SK-N-SH (cell line): ENCODE data around the gene DYNC1H1. TPM values are rescaled to one million over a fixed set of nuclear protein-coding genes. Genes with fewer than 3 reads are reported as not detected.

Experiments
- CTCF ChIA-PET: fragments of 300-600, 350-600 bp; formaldehyde crosslinking; extraction: SDS; loops from one replicate; lab custom pipeline; 2021; lab: Yijun Ruan, JAX
- POLR2A ChIA-PET: fragments of 350-600 bp; sonication (Branson Sonifier 250); formaldehyde crosslinking; extraction: SDS; loops from one replicate; lab custom pipeline; 2020; ENCODE audit warnings: antibody characterized with exemption, inconsistent platforms; lab: Yijun Ruan, JAX
- DNase-seq: peaks from one replicate; pipeline ENCODE4 v3.0.0; 2012
- H2AFZ ChIP-seq: fragments of 200-600 bp; sonication (generic); 2 replicates; pipeline ENCODE4 v1.8.1; 2016; ENCODE audit warnings: antibody characterized with exemption, mild to moderate bottlenecking, low read depth
- H3F3A ChIP-seq: fragments of 200-600 bp; sonication (generic); replicated peaks from 2 replicates; pipeline ENCODE3; 2016; ENCODE audit warnings: antibody characterized with exemption, mild to moderate bottlenecking; ENCODE audit not compliant: insufficient read depth
- H3K27ac ChIP-seq, 2 experiments: fragments of 200-500 bp in 1 of 2; fragments of 200-600 bp in 1 of 2; sonication (Bioruptor generic) in 1 of 2; sonication (generic), shearing (Covaris generic) in 1 of 2; 2 replicates each; pipeline versions ENCODE4 v1.5.1 to v1.6.1; 2014 to 2016; ENCODE audit warnings: low read depth in 2 of 2, inconsistent platforms in 1 of 2, low read length in 1 of 2, mild to moderate bottlenecking in 1 of 2, mixed read lengths in 1 of 2
- H3K27me3 ChIP-seq: fragments of 200-600 bp; sonication (generic), shearing (Covaris generic); 2 replicates; pipeline ENCODE4 v1.6.1; 2016; ENCODE audit warnings: mixed run types; ENCODE audit not compliant: insufficient read depth
- H3K36me3 ChIP-seq, 2 experiments: fragments of 200-500 bp in 1 of 2; fragments of 200-600 bp in 1 of 2; sonication (Bioruptor generic) in 1 of 2; sonication (generic) in 1 of 2; replicated peaks in 1 of 2; 2 replicates each; pipeline versions ENCODE3 to v1.5.1; 2014 to 2016; ENCODE audit warnings: low read length in 1 of 2, mild to moderate bottlenecking in 1 of 2; ENCODE audit not compliant: insufficient read depth in 2 of 2, control insufficient read depth in 1 of 2
- H3K4me1 ChIP-seq, 2 experiments: fragments of 200-500 bp in 1 of 2; fragments of 200-600 bp in 1 of 2; sonication (Bioruptor generic) in 1 of 2; sonication (generic), shearing (Covaris generic) in 1 of 2; 2 replicates each; pipeline versions ENCODE4 v1.5.1 to v1.6.1; 2014 to 2016; ENCODE audit warnings: low read depth in 1 of 2, low read length in 1 of 2, mixed run types in 1 of 2; ENCODE audit not compliant: insufficient read depth in 2 of 2, control insufficient read depth in 1 of 2
- H3K4me2 ChIP-seq: fragments of 200-600 bp; sonication (generic), shearing (Covaris generic); 2 replicates; pipeline ENCODE4 v1.6.1; 2017; ENCODE audit warnings: mixed run types
- H3K4me3 ChIP-seq, 2 experiments: fragments of 200-500 bp in 1 of 2; fragments of 200-600 bp in 1 of 2; sonication (Bioruptor generic) in 1 of 2; sonication (generic), shearing (Covaris generic) in 1 of 2; 2 replicates each; pipeline versions ENCODE4 v1.5.1 to v1.8.1; 2014 to 2016; ENCODE audit warnings: low read depth in 2 of 2, inconsistent platforms in 1 of 2, low read length in 1 of 2, mild to moderate bottlenecking in 1 of 2, mixed read lengths in 1 of 2, moderate library complexity in 1 of 2
- H3K79me2 ChIP-seq: fragments of 200-600 bp; sonication (generic); 2 replicates; pipeline ENCODE4 v1.8.1; 2017; ENCODE audit warnings: mild to moderate bottlenecking; ENCODE audit not compliant: insufficient read depth
- H3K9ac ChIP-seq: fragments of 200-600 bp; sonication (generic); 2 replicates; pipeline ENCODE4 v1.6.1; 2017; ENCODE audit warnings: mixed run types
- H3K9me2 ChIP-seq: fragments of 200-600 bp; sonication (generic); 2 replicates; pipeline ENCODE4 v1.6.1; 2017; ENCODE audit warnings: mixed run types
- H3K9me3 ChIP-seq: fragments of 200-600 bp; sonication (generic); 2 replicates; pipeline ENCODE4 v1.6.1; 2017; ENCODE audit warnings: mixed run types, mild to moderate bottlenecking, moderate library complexity
- H4K20me1 ChIP-seq: fragments of 200-600 bp; sonication (generic); 2 replicates; pipeline ENCODE4 v1.6.1; 2017; ENCODE audit warnings: mild to moderate bottlenecking, mixed run types; ENCODE audit not compliant: insufficient read depth
- ELF1 ChIP-seq: IDR thresholded peaks from 2 replicates; pipeline ENCODE4 v1.4.0; 2012
- FOXM1 ChIP-seq: IDR thresholded peaks from 2 replicates; pipeline ENCODE4 v1.4.0; 2012; ENCODE audit warnings: low read depth, mild to moderate bottlenecking
- JUND ChIP-seq: IDR thresholded peaks from 2 replicates; pipeline ENCODE4 v1.4.0; 2012
- MEF2A ChIP-seq: IDR thresholded peaks from 2 replicates; pipeline ENCODE4 v1.4.0; 2012; ENCODE audit warnings: low read depth, borderline replicate concordance
- MXI1 ChIP-seq: IDR thresholded peaks from 2 replicates; pipeline ENCODE4 v1.6.1; 2012; ENCODE audit warnings: mild to moderate bottlenecking, low read depth, low read length, improper control_type of control experiment
- POLR2AphosphoS5 ChIP-seq: IDR thresholded peaks from 2 replicates; pipeline ENCODE4 v1.6.1; 2012; ENCODE audit warnings: low read depth, low read length
- RAD21 ChIP-seq: IDR thresholded peaks from 2 replicates; pipeline ENCODE4 v1.6.1; 2012; ENCODE audit warnings: mild to moderate bottlenecking, low read length
- RCOR1 ChIP-seq: fragments of 150-350 bp; IDR thresholded peaks from 2 replicates; pipeline ENCODE4 v1.6.1; 2017; ENCODE audit warnings: antibody characterized with exemption, low read length
- RXRA ChIP-seq: IDR thresholded peaks from 2 replicates; pipeline ENCODE4 v1.4.0; 2012; ENCODE audit warnings: low read depth, mild to moderate bottlenecking, borderline replicate concordance
- SIN3A ChIP-seq: IDR thresholded peaks from 2 replicates; pipeline ENCODE4 v1.6.1; 2012; ENCODE audit warnings: low read depth, mild to moderate bottlenecking, low read length, moderate library complexity, borderline replicate concordance
- TAF1 ChIP-seq: IDR thresholded peaks from 2 replicates; pipeline ENCODE4 v1.6.1; 2012; ENCODE audit warnings: low read depth, mild to moderate bottlenecking, low read length, moderate library complexity, borderline replicate concordance
- TCF12 ChIP-seq: IDR thresholded peaks from 2 replicates; pipeline ENCODE4 v1.4.0; 2012
- USF1 ChIP-seq: IDR thresholded peaks from 2 replicates; pipeline ENCODE4 v1.4.0; 2012; ENCODE audit warnings: low read depth, borderline replicate concordance
- YY1 ChIP-seq: IDR thresholded peaks from 2 replicates; pipeline ENCODE4 v1.4.0; 2012; ENCODE audit warnings: low read depth, mild to moderate bottlenecking
- WGBS: methylation state at CpG from one replicate; pipeline ENCODE4 v1.1.6; 2017; ENCODE audit warnings: low lambda C conversion rate; 5-methylcytosine and 5-hydroxymethylcytosine counted together
- polyA plus RNA-seq, 3 experiments: library from polyadenylated mRNA; depleted of rRNA; stranded (reverse); fragments of >200 nt; gene quantifications; 2 replicates each; pipeline ENCODE4 v1.2.3, GENCODE V29; 2012
- TF ChIP-seq, protein P1 (sequence below): IDR thresholded peaks from 2 replicates; pipeline ENCODE4 v1.4.0; 2012; ENCODE audit warnings: low read depth, borderline replicate concordance
- TF ChIP-seq, protein P2 (sequence below): IDR thresholded peaks from 2 replicates; pipeline ENCODE4; 2012

DYNC1H1 gene
- polyA plus RNA-seq, 1 of the 3 experiments (the other 2 are of a cell fraction): 140 TPM

- H3F3A ChIP-seq: peaks cover 3% of the 10 kb centered on the region
- no peaks in the 10 kb centered on the region for H4K20me1 ChIP-seq
- TF ChIP-seq JUND (no peak), ELF1 (no peak), YY1 (no peak), RCOR1 (no peak), TCF12 (no peak), TAF1 (no peak), MXI1 (no peak), SIN3A (no peak), FOXM1 (no peak), MEF2A (no peak), RXRA (no peak), RAD21 (no peak), POLR2AphosphoS5 (no peak), USF1 (no peak)
- TF ChIP-seq, protein P1, sequence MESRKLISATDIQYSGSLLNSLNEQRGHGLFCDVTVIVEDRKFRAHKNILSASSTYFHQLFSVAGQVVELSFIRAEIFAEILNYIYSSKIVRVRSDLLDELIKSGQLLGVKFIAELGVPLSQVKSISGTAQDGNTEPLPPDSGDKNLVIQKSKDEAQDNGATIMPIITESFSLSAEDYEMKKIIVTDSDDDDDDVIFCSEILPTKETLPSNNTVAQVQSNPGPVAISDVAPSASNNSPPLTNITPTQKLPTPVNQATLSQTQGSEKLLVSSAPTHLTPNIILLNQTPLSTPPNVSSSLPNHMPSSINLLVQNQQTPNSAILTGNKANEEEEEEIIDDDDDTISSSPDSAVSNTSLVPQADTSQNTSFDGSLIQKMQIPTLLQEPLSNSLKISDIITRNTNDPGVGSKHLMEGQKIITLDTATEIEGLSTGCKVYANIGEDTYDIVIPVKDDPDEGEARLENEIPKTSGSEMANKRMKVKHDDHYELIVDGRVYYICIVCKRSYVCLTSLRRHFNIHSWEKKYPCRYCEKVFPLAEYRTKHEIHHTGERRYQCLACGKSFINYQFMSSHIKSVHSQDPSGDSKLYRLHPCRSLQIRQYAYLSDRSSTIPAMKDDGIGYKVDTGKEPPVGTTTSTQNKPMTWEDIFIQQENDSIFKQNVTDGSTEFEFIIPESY: no peak
- TF ChIP-seq, protein P2, sequence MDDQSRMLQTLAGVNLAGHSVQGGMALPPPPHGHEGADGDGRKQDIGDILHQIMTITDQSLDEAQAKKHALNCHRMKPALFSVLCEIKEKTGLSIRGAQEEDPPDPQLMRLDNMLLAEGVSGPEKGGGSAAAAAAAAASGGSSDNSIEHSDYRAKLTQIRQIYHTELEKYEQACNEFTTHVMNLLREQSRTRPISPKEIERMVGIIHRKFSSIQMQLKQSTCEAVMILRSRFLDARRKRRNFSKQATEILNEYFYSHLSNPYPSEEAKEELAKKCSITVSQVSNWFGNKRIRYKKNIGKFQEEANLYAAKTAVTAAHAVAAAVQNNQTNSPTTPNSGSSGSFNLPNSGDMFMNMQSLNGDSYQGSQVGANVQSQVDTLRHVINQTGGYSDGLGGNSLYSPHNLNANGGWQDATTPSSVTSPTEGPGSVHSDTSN: no peak
- no peaks in the 10 kb centered on the region for H3K9me2 ChIP-seq
- H3K9me3 ChIP-seq: no peaks in the 10 kb centered on the region
- DNase-seq: no peak
- no peak overlapping the region for H3K4me3 ChIP-seq
- H3K79me2 ChIP-seq: no peaks in the 10 kb centered on the region
- 80% methylated on average over 28 of the region's 34 CpGs for WGBS
- peaks cover 0 to 2% of the 10 kb centered on the region in 2 experiments; a peak in 1 of 4 replicates for H3K4me1 ChIP-seq
- no peaks in the 10 kb centered on the region for H3K27me3 ChIP-seq
- no peak overlapping the region for H3K27ac ChIP-seq
- H3K4me2 ChIP-seq: no peak overlapping the region
- POLR2A ChIA-PET: no interaction called here
- H2AFZ ChIP-seq: no peak overlapping the region
- CTCF ChIA-PET: interaction anchor here (0.7 to 1.2 kb wide), 2 partner anchors 90 to 185 kb away, joined by 3 to 9 read pairs; no protein-coding TSS in a partner anchor
- H3K36me3 ChIP-seq: no peaks in the 10 kb centered on the region
- no peak overlapping the region for H3K9ac ChIP-seq
Measured at GRCh38 chr14:101955695-101956161, 8.6 kb upstream of the DYNC1H1 start.
